Stimulated activated naive CD8-positive, alpha-beta T cell treated with anti-CD3 and anti-CD28 coated beads, Interleukin-15, Interleukin-2, amounts not matched to agents 100 ng/mL and 50 ng/mL, for 24 hours (primary cell): ENCODE measurements around the gene GIMAP8.

ENCODE experiments used
- H3K27ac Mint-ChIP-seq: one replicate; pipeline ENCODE4 v1.8.0; 2021; ENCODE audit warnings: mild to moderate bottlenecking, mixed read lengths
- H3K27me3 Mint-ChIP-seq: one replicate; pipeline ENCODE4 v1.8.0; 2021; ENCODE audit warnings: mixed read lengths
- H3K36me3 Mint-ChIP-seq: one replicate; pipeline ENCODE4 v1.8.0; 2021; ENCODE audit warnings: low read depth, mixed read lengths
- H3K4me1 Mint-ChIP-seq: one replicate; pipeline ENCODE4 v1.8.0; 2021; ENCODE audit warnings: low read depth, mixed read lengths
- H3K4me3 Mint-ChIP-seq: one replicate; pipeline ENCODE4 v1.8.0; 2021; ENCODE audit warnings: mild to moderate bottlenecking, mixed read lengths
- H3K9me3 Mint-ChIP-seq: one replicate; pipeline ENCODE4 v1.8.0; 2021; ENCODE audit warnings: mixed read lengths

The GIMAP8 gene

GRCh38 chr7:150450491-150451001 is at the start of gene GIMAP8:
TSS of gene GIMAP8 (plus strand) at chr7:150450630. CDS start at chr7:150466699, 16,069 bp downstream.
- H3K4me1 Mint-ChIP-seq, result peaks cover 72% of the 10 kb centered on the region

GRCh38 chr7:150400788-150401423 is 49.5 kb upstream of the GIMAP8 start:
- peaks cover 6% of the 10 kb centered on the region for H3K36me3 Mint-ChIP-seq
- peaks cover 47% of the 10 kb centered on the region for H3K4me1 Mint-ChIP-seq
- no peak overlapping the region for H3K4me3 Mint-ChIP-seq
- H3K27ac Mint-ChIP-seq, result no peak overlapping the region
- H3K27me3 Mint-ChIP-seq, result no peaks in the 10 kb centered on the region
- no peaks in the 10 kb centered on the region for H3K9me3 Mint-ChIP-seq

More at GRCh38 chr7:150450491-150451001, at the start of gene GIMAP8:
- Mint-ChIP-seq H3K27ac (peak within 1 kb of the TSS; percentile 92), H3K9me3 (no peaks in the 10 kb centered on the region), H3K36me3 (peaks cover 23% of the 10 kb centered on the region), H3K27me3 (no peaks in the 10 kb centered on the region), H3K4me3 (peak within 1 kb of the TSS; percentile 91)

- H3K9me3 Mint-ChIP-seq, result no peaks in the 10 kb centered on the region
- no peaks in the 10 kb centered on the region for H3K27me3 Mint-ChIP-seq
- H3K4me3 Mint-ChIP-seq, result no peak overlapping the region
- H3K36me3 Mint-ChIP-seq, result peaks cover under 1% of the 10 kb centered on the region
- peaks cover 52% of the 10 kb centered on the region for H3K4me1 Mint-ChIP-seq
- no peak overlapping the region for H3K27ac Mint-ChIP-seq
Observed at GRCh38 chr7:150401424-150401790, 49.0 kb upstream of the GIMAP8 start.

GRCh38 chr7:150401861-150402631 is 48.4 kb upstream of the GIMAP8 start:
- Mint-ChIP-seq H3K36me3 (peaks cover 2% of the 10 kb centered on the region), H3K4me3 (no peak overlapping the region), H3K27me3 (no peaks in the 10 kb centered on the region), H3K27ac (no peak overlapping the region), H3K4me1 (peaks cover 59% of the 10 kb centered on the region), H3K9me3 (no peaks in the 10 kb centered on the region)

GRCh38 chr7:150402671-150403321 is 47.6 kb upstream of the GIMAP8 start:
- H3K27me3 Mint-ChIP-seq, result no peaks in the 10 kb centered on the region
- H3K36me3 Mint-ChIP-seq, result peaks cover 4% of the 10 kb centered on the region
- H3K9me3 Mint-ChIP-seq, result no peaks in the 10 kb centered on the region
- H3K4me3 Mint-ChIP-seq, result no peak overlapping the region
- H3K27ac Mint-ChIP-seq, result no peak overlapping the region
- H3K4me1 Mint-ChIP-seq, result peaks cover 62% of the 10 kb centered on the region

GRCh38 chr7:150403376-150404171 is 46.9 kb upstream of the GIMAP8 start:
- Mint-ChIP-seq H3K27me3 (no peaks in the 10 kb centered on the region), H3K36me3 (peaks cover 6% of the 10 kb centered on the region), H3K4me1 (peaks cover 64% of the 10 kb centered on the region), H3K4me3 (peak overlapping the region; percentile 89), H3K27ac (peak overlapping the region; percentile 90), H3K9me3 (no peaks in the 10 kb centered on the region)

GRCh38 chr7:150404172-150404804 is 46.1 kb upstream of the GIMAP8 start:
- Mint-ChIP-seq H3K36me3 (peaks cover 10% of the 10 kb centered on the region), H3K4me1 (peaks cover 71% of the 10 kb centered on the region), H3K27me3 (no peaks in the 10 kb centered on the region), H3K9me3 (no peaks in the 10 kb centered on the region), H3K4me3 (peak overlapping the region; percentile 89), H3K27ac (peak overlapping the region; percentile 90)

- Mint-ChIP-seq H3K4me3 (peak overlapping the region; percentile 89), H3K27ac (peak overlapping the region; percentile 92), H3K36me3 (peaks cover 10% of the 10 kb centered on the region), H3K9me3 (no peaks in the 10 kb centered on the region), H3K27me3 (no peaks in the 10 kb centered on the region), H3K4me1 (peaks cover 69% of the 10 kb centered on the region)
Observed at GRCh38 chr7:150404805-150405583, 45.4 kb upstream of the GIMAP8 start.

GRCh38 chr7:150405584-150406311 is 44.7 kb upstream of the GIMAP8 start:
- Mint-ChIP-seq H3K4me3 (peak overlapping the region; percentile 80), H3K27me3 (no peaks in the 10 kb centered on the region), H3K4me1 (peaks cover 62% of the 10 kb centered on the region), H3K27ac (peak overlapping the region; percentile 92), H3K36me3 (peaks cover 12% of the 10 kb centered on the region), H3K9me3 (no peaks in the 10 kb centered on the region)

- Mint-ChIP-seq H3K4me3 (peak overlapping the region; percentile 80), H3K27ac (peak overlapping the region; percentile 92), H3K4me1 (peaks cover 57% of the 10 kb centered on the region), H3K27me3 (no peaks in the 10 kb centered on the region), H3K36me3 (peaks cover 15% of the 10 kb centered on the region), H3K9me3 (no peaks in the 10 kb centered on the region)
Observed at GRCh38 chr7:150406312-150406566, 44.2 kb upstream of the GIMAP8 start.

- Mint-ChIP-seq H3K27ac (peak overlapping the region; percentile 92), H3K4me3 (peak overlapping the region; percentile 80), H3K27me3 (no peaks in the 10 kb centered on the region), H3K4me1 (peaks cover 51% of the 10 kb centered on the region), H3K9me3 (no peaks in the 10 kb centered on the region), H3K36me3 (peaks cover 15% of the 10 kb centered on the region)
Observed at GRCh38 chr7:150406567-150407421, 43.6 kb upstream of the GIMAP8 start.

GRCh38 chr7:150407588-150408392 is 42.6 kb upstream of the GIMAP8 start:
- Mint-ChIP-seq H3K36me3 (peaks cover 15% of the 10 kb centered on the region), H3K4me1 (peaks cover 43% of the 10 kb centered on the region), H3K9me3 (no peaks in the 10 kb centered on the region), H3K27me3 (no peaks in the 10 kb centered on the region), H3K4me3 (no peak overlapping the region), H3K27ac (no peak overlapping the region)
